Activated CD4-positive, CD25-positive, alpha-beta regulatory T cell (primary cell): ENCODE data around the gene SUCLG2.
A peak's percentile ranks its signal among the peaks of the same experiment; 100 is the strongest.

ENCODE experiments used
- DNase-seq, 4 experiments: peaks; one replicate each; lab custom pipeline; 2025; lab: John Stamatoyannopoulos, UW

SUCLG2 gene

GRCh38 chr3:67384016-67384415 lies 270.4 kb downstream of the SUCLG2 start:
- no peak for DNase-seq

GRCh38 chr3:67383379-67383778 lies 271.0 kb downstream of the SUCLG2 start:
- DNase-seq, result no peak

DNA sequence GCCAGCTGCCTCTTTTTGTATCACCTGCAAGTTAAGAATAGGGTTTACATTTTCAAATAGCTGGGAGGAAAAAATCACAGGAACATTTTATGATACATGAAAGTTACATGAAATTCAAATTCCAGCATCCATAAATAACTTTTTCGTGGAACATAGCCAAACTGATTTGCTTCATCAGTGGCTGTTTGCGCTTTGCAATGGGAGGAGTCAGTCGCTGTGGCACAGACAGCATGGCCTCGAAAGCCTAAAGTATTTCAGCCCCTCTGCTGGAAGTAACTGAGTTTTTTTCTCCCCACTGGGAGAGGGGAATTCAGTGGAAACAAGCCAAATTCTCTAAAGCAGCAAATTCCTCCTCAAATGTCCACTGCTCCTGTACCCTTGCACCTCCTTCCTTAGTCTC lies 271.9 kb downstream of the SUCLG2 start:
- no peak for DNase-seq

DNA sequence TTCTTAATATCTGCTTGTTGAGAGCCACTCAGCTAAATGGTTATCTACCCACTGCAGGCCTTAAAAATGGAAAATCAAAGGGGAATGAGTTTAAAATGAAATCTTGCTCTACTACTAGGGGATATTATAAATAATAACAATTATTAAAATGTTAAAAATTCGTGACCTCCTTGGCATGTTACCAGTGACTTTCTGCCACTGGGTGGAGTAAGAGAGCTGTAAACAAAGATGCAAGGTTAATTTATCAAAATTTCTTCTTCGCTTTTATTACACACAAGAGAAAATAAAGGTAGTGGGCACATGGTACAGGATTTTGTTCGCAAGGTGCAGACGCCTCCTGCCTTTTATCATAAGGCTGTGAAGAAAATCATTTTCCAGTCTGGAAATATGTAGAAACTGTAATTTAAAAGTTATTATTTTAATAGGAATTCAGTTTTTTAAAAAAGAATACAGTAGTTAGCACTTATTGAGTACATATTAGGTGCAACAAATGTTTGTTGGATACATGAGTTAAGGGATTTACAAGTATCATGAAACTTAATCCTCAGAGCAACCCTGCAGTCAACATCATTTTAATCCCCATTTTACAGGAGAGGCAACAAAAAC lies 272.6 kb downstream of the SUCLG2 start:
- peak in 1 of 4 experiments; percentile 1 for DNase-seq

DNA sequence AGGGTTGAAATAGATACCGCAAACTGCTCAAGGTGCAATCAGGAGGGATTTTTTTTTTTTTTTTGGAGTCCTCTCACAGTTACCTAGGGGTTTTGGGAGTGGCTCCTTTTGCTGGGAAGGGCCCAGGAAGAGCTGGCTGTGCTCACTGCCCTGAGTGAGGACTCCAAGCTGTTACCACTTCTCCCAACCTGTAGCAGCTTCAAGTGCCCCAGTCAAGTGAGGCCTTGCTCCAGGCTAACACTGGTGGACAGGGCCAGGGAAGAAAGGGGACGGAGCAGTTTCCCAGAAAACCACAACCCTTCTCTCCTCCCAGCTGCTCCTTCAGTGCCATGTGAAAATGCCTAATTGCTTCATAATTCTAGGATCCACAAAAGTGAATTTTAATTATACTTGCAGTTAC lies 274.3 kb downstream of the SUCLG2 start:
- no peak for DNase-seq

DNA sequence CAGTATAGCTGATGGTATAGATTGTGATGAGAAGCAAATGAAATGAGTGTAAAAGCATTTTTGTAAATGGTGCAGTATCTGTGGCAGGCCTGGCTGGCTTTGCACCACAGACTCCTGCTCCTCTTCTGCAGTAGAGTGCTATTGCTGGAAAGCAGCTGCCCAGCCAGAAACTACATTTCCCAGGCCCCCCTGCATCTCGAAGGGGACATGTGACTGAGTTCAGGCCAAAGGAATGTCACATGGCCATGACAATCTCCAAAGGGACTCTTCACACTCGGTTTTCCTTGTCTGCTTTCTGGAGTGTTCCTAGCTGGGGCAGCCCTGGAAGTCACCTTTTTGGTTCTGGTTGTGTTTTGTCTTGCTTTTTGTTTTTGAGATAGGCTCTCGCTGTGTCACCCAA lies 277.1 kb downstream of the SUCLG2 start:
- DNase-seq, result no peak

GRCh38 chr3:67376416-67376815 lies 278.0 kb downstream of the SUCLG2 start:
- no peak for DNase-seq

DNA sequence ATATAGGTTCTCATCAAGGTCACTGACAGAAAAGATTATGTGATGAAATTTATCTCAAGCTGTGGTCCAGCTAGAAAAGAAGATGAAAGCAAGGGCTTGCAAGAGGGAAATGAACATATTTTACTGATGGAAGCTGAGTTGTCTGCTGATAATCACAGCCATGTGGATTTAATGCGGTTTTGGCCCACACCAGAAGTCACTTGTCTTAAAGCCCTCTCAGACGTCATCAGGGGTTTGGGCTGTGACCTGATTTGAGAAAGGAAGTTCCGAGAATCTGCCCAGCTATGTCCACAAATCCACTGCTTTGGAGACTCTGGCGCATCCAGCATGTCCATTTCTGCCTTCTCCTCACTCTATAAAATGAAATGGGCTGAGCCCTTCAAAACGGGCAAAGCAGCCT lies 278.4 kb downstream of the SUCLG2 start:
- no peak for DNase-seq

DNA sequence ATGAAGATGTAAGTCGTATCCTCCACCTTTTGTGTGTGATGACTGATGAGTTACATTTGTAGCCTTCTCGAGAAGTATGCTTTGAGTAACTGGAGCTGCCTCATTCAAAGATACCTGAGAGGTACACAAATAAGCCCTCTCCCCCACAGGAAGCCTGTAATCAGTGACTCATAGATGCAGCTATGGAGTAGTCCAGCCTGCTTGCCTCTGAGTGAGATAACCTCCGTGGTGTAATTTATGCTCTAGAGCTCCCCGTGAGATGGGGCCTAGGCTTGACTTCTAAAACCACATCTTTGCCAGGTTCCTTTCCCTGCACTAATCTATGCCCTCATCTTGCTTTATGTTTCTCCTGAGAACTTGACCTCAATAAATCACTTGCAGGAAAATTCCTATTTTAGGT lies 291.7 kb downstream of the SUCLG2 start:
- no peak for DNase-seq

GRCh38 chr3:67361770-67362169 lies 292.6 kb downstream of the SUCLG2 start:
- no peak for DNase-seq

DNA sequence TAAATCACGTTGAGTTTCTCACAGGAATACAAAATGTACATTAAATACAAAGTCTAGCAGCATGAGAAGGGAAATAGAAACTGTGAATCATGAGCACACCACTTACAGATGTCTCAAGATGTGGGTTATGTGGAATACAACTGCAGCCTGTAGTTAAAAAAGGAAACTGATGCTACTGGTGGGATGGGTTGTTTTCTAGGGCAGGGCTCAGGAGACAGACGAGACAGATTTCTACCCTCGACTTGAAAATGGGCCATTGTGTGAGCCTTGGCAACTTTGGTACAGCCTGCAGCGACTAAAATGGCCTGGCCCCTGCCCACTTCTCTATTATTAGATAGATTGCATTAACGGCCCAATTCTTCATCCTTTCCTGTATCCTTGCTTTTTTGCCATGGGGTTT lies 293.1 kb downstream of the SUCLG2 start:
- DNase-seq, result no peak

- DNase-seq, result no peak
These were observed 296.6 kb downstream of the SUCLG2 start for GRCh38 chr3:67357610-67358458.

GRCh38 chr3:67349551-67350174 lies 304.7 kb downstream of the SUCLG2 start:
- no peak for DNase-seq

DNA sequence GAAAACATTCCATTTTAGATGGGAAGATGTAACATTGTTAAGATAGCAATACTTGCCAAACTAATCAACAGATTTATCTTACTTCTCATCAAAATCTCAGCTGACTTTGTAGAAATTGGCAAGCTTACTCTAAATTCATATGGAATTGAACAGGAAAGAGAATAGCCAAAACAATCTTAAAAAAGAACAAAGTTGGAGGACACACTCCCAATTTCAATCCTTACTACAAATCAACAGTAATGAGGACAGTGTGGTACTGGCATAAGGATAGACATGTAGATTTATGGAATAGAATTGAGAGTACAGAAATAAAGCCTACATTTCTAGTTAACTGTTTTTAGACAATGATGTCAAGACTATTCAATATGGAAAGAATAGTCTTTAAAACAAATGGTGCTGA lies 308.3 kb downstream of the SUCLG2 start:
- DNase-seq, result no peak

DNA sequence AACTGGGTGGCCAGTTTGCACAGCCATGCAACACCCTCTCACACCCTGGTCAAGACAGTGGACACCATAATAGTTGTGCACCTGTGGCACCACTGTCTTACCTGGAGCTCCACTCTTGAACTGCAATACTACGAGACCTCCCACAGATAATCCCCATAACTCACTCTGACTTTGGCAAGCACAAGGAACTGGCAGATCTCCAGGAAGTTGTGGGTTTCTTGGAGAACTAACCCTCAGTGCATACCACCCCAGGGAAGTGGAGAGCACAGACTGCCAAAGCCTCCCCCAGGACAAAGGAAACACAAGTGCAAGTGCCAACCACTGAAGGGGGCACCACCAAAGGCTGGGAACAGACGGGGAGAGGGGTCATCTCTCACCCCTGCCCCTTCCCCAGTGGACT lies 318.6 kb downstream of the SUCLG2 start:
- no peak for DNase-seq

DNA sequence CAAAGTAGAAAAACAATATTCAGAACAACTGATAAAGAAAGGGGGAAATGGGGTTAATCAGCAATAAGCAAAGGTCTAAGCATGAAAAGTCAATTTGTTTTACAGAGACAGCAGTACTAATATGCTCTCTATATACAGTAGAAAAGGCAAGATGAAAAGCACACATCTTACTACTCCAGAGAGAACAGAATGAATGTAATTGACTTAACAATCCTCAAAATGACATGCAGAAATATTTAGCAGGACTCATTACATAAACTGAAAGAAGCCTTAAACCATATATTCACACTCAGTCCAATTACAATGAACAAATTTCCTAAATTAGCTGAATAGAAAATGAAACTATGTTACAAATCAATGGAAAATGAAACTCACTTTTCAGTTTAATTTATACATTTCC lies 319.8 kb downstream of the SUCLG2 start:
- no peak for DNase-seq

DNA sequence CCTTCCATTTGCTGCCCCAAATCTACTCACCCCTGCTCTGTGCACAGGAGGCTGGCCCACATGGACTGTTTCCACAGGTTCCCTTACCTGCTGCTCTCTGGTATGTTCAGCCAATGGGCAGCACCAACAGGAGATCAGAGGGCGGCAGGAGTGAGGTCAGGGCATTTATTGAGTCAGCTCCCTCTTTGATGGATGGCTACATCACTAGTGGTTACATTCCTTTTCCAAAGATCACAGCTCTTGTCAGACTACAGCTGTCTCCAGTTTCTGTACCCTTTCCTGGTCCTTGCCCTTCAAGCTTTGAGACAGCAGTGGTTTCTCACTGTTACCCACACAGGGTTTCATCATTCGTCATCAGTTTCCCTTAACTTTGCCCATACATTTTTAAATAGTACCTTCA lies 325.1 kb downstream of the SUCLG2 start:
- no peak for DNase-seq

- no peak for DNase-seq
These were observed 326.8 kb downstream of the SUCLG2 start for GRCh38 chr3:67327582-67327981.

- no peak for DNase-seq
These were observed 329.2 kb downstream of the SUCLG2 start for GRCh38 chr3:67325231-67325630.
